OCI-LY3 (cell line): ENCODE results near the gene SCN3B.

Experiments
- EZH2phosphoT487 ChIP-seq: fragments of 200-600 bp; shearing (Covaris generic); IDR thresholded peaks from 2 replicates; pipeline ENCODE4 v1.6.1; 2018; ENCODE audit warnings: antibody characterized with exemption, mixed run types, low read depth
- TF ChIP-seq, protein P1 (sequence below): fragments of 200-600, 300-600 bp; sonication (generic); IDR thresholded peaks from 2 replicates; pipeline ENCODE4 v1.5.1; 2014; ENCODE audit warnings: antibody characterized with exemption, low read length, low read depth

DNA sequence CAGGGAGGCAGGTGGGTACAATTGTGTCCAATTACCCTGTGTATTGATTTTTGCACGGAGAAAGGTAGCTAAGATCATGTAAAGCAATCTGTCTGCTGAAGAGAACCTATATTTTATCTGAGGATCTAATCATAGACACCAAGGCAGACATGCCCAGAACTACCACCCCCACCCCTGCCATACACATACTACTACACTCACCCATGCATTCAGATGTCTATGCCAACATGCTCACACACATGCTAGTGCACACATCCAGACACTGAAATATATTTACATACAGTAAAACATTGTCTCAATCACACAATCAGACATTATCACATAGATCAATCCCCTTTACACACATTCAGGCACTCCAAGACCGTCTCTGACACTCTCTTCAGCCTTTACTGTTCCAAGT, 1.8 kb downstream of the SCN3B start:
- TF ChIP-seq, protein P1, sequence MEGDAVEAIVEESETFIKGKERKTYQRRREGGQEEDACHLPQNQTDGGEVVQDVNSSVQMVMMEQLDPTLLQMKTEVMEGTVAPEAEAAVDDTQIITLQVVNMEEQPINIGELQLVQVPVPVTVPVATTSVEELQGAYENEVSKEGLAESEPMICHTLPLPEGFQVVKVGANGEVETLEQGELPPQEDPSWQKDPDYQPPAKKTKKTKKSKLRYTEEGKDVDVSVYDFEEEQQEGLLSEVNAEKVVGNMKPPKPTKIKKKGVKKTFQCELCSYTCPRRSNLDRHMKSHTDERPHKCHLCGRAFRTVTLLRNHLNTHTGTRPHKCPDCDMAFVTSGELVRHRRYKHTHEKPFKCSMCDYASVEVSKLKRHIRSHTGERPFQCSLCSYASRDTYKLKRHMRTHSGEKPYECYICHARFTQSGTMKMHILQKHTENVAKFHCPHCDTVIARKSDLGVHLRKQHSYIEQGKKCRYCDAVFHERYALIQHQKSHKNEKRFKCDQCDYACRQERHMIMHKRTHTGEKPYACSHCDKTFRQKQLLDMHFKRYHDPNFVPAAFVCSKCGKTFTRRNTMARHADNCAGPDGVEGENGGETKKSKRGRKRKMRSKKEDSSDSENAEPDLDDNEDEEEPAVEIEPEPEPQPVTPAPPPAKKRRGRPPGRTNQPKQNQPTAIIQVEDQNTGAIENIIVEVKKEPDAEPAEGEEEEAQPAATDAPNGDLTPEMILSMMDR, result no peak
- no peak for TF ChIP-seq EZH2phosphoT487
